T-helper 17 cell (primary cell): ENCODE measurements around the gene LYRM1. TPM values are rescaled to one million over a fixed set of nuclear protein-coding genes. Genes with fewer than 3 reads are reported as not detected.
"Not testable (repeated sequence)": the region's sequence is repeated elsewhere in the genome, so short reads cannot be mapped to it uniquely, and the experiment has no call there.

Source experiments
- ATAC-seq: fragments of 150-1000 bp; cut with Tn5 transposase; 2 replicates; pipeline ENCODE4 v1.10.0; 2021; ENCODE audit warnings: mild to moderate bottlenecking, moderate library complexity
- DNase-seq, 3 donors: peaks; one replicate each; pipeline versions ENCODE4 v3.0.0 to v3.0.0-alpha.2; 2020 to 2021
- H3K9me3 ChIP-seq: one replicate; pipeline ENCODE4 v1.7.0; 2013; ENCODE audit warnings: low read length, mild to moderate bottlenecking; ENCODE audit not compliant: control insufficient read depth, poor library complexity, severe bottlenecking
- H3K27ac Mint-ChIP-seq: one replicate; pipeline ENCODE4 v1.8.0; 2022; ENCODE audit warnings: mild to moderate bottlenecking, moderate library complexity, mixed read lengths
- H3K27me3 Mint-ChIP-seq: one replicate; pipeline ENCODE4 v1.8.0; 2022; ENCODE audit warnings: mixed read lengths
- H3K36me3 Mint-ChIP-seq: one replicate; pipeline ENCODE4 v1.8.0; 2022; ENCODE audit warnings: low read depth, mixed read lengths
- H3K4me1 Mint-ChIP-seq: one replicate; pipeline ENCODE4 v1.8.0; 2022; ENCODE audit warnings: mild to moderate bottlenecking, mixed read lengths
- H3K4me3 Mint-ChIP-seq: one replicate; pipeline ENCODE4 v1.8.0; 2022; ENCODE audit warnings: mild to moderate bottlenecking, moderate library complexity, mixed read lengths
- total RNA-seq, 4 donors: library from RNA in 2 of 4; stranded (reverse) in 2 of 4; gene quantifications; one replicate each; pipeline ENCODE4 v1.2.3 and lab custom pipeline; 2022 to 2026

Gene LYRM1, protein sequence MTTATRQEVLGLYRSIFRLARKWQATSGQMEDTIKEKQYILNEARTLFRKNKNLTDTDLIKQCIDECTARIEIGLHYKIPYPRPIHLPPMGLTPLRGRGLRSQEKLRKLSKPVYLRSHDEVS
- total RNA-seq: 10 to 100 TPM; 15.0 to 20.1 TPM
- 15.3 to 26.7 reads per million in 2 donors for total RNA-seq (lab: John Stamatoyannopoulos, UW)

DNA sequence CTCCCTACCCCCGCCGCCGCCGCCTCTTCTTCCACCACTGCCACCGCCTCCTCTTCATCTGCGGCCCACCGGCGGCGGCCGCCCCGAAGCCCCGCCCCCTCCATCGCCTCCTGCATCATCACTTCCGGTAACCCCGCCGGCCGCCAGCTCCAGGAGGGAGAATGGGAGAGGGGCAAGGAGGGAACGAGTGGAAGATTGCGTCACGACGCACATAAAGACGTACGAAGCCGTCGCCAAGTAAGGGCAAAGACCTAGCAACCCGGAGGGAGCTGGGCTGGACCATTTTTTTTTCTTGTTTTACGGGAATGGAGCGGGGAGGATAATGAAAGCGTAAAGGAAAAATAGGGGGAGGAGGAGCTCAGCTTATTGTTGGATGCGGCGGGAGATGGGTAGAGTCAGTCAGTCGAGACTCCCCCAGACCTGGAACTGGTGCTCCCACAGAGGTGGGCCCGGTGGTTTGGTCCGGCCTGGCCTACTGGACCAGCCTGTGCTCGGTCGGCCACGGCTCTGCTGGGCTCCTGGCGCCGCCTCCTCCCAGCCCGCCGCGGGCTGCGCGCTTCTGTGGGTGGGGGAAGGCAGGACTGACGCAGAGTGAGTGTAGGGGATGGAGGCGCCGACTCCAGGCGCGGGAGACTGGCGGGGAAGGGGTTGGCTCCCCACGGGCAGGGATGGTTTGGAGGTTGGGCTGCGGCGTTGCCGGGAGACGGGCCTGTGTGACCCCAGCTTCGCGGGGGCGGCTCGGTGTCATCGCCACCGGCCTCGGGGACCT lies at the start of gene LYRM1, which contains the start of gene DCUN1D3:
TSS of gene LYRM1 (plus strand) at position 473 of the 769 bp plus-strand sequence. CDS start 14,785 bp downstream, outside the sequence.
TSS of gene DCUN1D3 (minus strand) at position 60 of the 769 bp plus-strand sequence. CDS start 37,820 bp downstream, outside the sequence.
- Mint-ChIP-seq H3K4me1 (peaks cover 64% of the 10 kb centered on the region), H3K27ac (peak within 1 kb of the TSS; percentile 97), H3K36me3 (peaks cover 3% of the 10 kb centered on the region), H3K27me3 (no peaks in the 10 kb centered on the region), H3K4me3 (peak within 1 kb of the TSS; percentile 97)
- no peaks in the 10 kb centered on the region for H3K9me3 ChIP-seq
- ATAC-seq (peak; percentile 82), DNase-seq (peak; percentile 64 to 85 (median 82))

- H3K36me3 Mint-ChIP-seq: no peaks in the 10 kb centered on the region
- H3K4me3 Mint-ChIP-seq: no peak overlapping the region
- no peaks in the 10 kb centered on the region for H3K4me1 Mint-ChIP-seq
- ATAC-seq: no peak
- H3K9me3 ChIP-seq: no peaks in the 10 kb centered on the region
- no peak for DNase-seq
- H3K27me3 Mint-ChIP-seq: no peaks in the 10 kb centered on the region
- H3K27ac Mint-ChIP-seq: no peak overlapping the region
Observed at GRCh38 chr16:20850981-20851380, 49.6 kb upstream of the LYRM1 start.

DNA sequence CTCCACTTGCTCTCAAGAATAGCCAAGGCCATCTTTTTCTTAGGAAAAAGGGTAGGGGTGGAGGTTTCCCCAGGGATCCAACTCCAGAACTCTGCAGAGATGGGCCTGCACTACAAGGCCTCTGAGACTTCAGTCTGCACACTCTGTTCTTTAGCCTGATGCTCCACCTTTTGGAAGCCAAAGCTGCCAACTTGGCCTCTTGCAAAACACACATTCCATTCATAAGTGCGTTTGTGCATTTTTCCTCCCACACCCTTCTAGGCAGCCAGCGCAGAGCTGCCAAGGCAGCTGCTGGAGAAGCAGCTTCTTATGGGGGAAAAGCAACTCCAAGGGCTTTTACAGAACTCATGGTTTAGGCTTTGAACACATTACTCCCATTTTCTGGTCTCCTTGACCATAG lies 49.0 kb upstream of the LYRM1 start:
- ATAC-seq: no peak
- no peaks in the 10 kb centered on the region for H3K36me3 Mint-ChIP-seq
- no peaks in the 10 kb centered on the region for H3K4me1 Mint-ChIP-seq
- DNase-seq: no peak
- no peak overlapping the region for H3K4me3 Mint-ChIP-seq
- H3K9me3 ChIP-seq: no peaks in the 10 kb centered on the region
- no peak overlapping the region for H3K27ac Mint-ChIP-seq
- H3K27me3 Mint-ChIP-seq: no peaks in the 10 kb centered on the region

DNA sequence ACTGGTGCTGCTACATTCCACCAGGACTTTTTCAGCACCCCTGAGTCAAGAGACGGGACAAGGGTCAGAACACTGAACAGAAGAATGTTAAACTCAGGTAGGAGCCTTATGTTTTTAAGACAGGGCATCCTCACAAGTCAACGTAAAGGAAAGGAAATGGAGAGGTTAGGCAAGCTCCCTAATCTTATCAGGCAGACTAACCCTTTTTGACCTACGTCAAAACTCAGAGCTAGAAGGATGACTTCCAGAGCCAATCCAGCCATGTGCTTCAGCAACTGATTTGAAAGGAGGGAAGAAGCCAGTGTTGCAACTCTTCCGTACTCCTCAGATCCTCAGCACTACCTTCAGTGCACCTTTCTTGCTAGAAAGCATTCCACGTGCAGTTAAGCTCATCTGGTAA lies 47.4 kb upstream of the LYRM1 start:
- Mint-ChIP-seq H3K4me1 (no peaks in the 10 kb centered on the region), H3K27me3 (no peaks in the 10 kb centered on the region), H3K4me3 (no peak overlapping the region), H3K27ac (peak overlapping the region; percentile 3), H3K36me3 (no peaks in the 10 kb centered on the region)
- DNase-seq: no peak
- H3K9me3 ChIP-seq: no peaks in the 10 kb centered on the region
- no peak for ATAC-seq

- no peaks in the 10 kb centered on the region for H3K9me3 ChIP-seq
- no peak for DNase-seq
- ATAC-seq: no peak
- Mint-ChIP-seq H3K4me1 (no peaks in the 10 kb centered on the region), H3K4me3 (no peak overlapping the region), H3K27me3 (no peaks in the 10 kb centered on the region), H3K36me3 (peaks cover 2% of the 10 kb centered on the region), H3K27ac (no peak overlapping the region)
Observed at GRCh38 chr16:20853981-20854620, 46.5 kb upstream of the LYRM1 start.

- ATAC-seq (no peak), DNase-seq (no peak)
- Mint-ChIP-seq H3K27ac (no peak overlapping the region), H3K36me3 (peaks cover 2% of the 10 kb centered on the region), H3K4me3 (no peak overlapping the region), H3K27me3 (no peaks in the 10 kb centered on the region), H3K4me1 (no peaks in the 10 kb centered on the region)
- no peaks in the 10 kb centered on the region for H3K9me3 ChIP-seq
Observed at GRCh38 chr16:20854963-20855362, 45.6 kb upstream of the LYRM1 start.

GRCh38 chr16:20857281-20857680 lies 43.3 kb upstream of the LYRM1 start:
- DNase-seq (no peak), ATAC-seq (no peak)
- Mint-ChIP-seq H3K4me3 (no peak overlapping the region), H3K27me3 (no peaks in the 10 kb centered on the region), H3K4me1 (no peaks in the 10 kb centered on the region), H3K36me3 (peaks cover 7% of the 10 kb centered on the region), H3K27ac (no peak overlapping the region)
- no peaks in the 10 kb centered on the region for H3K9me3 ChIP-seq

DNA sequence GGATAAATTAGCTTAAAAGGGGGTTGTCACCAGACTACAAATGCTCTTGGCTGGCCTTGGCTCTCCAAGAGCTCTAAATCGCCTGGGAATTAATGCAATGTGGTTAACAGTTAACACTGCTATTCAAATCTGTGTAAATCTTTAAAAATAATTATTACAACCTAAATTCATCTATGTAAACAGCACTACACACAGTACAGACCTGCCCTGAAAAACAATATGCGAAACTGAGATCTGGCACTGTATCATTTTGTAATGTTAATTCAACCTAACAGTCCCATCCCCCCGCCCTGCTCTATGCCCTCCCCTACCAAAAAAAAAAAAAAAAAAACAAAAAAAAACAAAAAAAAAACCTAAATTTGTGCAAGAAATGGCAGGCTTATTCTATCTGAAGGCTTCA lies 41.3 kb upstream of the LYRM1 start:
- DNase-seq (no peak), ATAC-seq (no peak)
- Mint-ChIP-seq H3K27me3 (no peaks in the 10 kb centered on the region), H3K36me3 (peaks cover 8% of the 10 kb centered on the region), H3K4me1 (peaks cover 6% of the 10 kb centered on the region), H3K27ac (no peak overlapping the region), H3K4me3 (no peak overlapping the region)
- no peaks in the 10 kb centered on the region for H3K9me3 ChIP-seq

DNA sequence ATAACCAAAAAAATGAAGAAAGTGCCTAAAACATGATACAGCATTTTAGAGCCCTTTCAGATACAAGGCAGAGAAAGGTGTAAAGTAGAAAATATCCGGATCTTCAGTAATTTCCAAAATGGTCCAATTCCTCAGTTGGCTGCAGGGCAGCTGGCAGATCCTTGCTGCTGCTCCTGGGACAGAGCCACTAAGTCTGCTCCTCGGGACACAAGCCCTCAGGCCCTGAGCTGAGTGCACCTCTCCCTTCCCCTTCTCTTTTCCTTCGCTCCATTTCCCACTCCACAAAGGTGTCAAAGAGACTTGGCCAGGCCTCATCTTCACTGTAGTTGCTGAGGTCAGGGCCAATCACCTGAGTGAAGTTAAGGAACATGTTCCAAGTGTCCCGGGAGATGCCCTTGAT lies 40.9 kb upstream of the LYRM1 start:
- DNase-seq: no peak
- peaks cover 10% of the 10 kb centered on the region for H3K4me1 Mint-ChIP-seq

DNA sequence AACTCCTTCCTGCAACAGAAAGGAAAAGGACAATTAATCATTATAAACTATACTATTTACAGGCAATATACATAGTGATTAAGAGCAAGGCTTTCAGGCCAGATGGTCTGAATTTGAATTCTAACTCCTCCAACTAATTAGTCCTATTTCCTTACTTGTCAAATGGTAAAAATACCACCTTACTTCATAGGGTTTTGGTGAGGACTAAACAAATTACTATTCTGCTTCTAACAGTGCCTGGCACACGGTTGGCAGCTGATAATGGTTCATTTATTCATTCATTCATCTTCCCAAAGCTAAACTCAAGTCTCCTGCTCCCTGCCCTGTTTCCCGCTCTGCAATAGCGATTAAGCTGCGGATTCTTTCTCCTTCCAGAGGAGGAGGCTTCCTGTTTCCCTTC lies 40.2 kb upstream of the LYRM1 start:
- Mint-ChIP-seq H3K36me3 (peaks cover 8% of the 10 kb centered on the region), H3K4me3 (no peak overlapping the region), H3K27ac (no peak overlapping the region), H3K4me1 (peaks cover 11% of the 10 kb centered on the region), H3K27me3 (no peaks in the 10 kb centered on the region)
- H3K9me3 ChIP-seq: no peaks in the 10 kb centered on the region
- ATAC-seq: no peak
- no peak for DNase-seq

More for the DNA sequence above, 40.9 kb upstream of the LYRM1 start:
- no peaks in the 10 kb centered on the region for H3K27me3 Mint-ChIP-seq
- H3K27ac Mint-ChIP-seq: no peak overlapping the region
- H3K4me3 Mint-ChIP-seq: no peak overlapping the region
- no peak for ATAC-seq
- peaks cover 8% of the 10 kb centered on the region for H3K36me3 Mint-ChIP-seq
- H3K9me3 ChIP-seq: no peaks in the 10 kb centered on the region

GRCh38 chr16:20860995-20861394 lies 39.6 kb upstream of the LYRM1 start:
- peaks cover 11% of the 10 kb centered on the region for H3K4me1 Mint-ChIP-seq
- H3K4me3 Mint-ChIP-seq, H3K36me3 Mint-ChIP-seq, DNase-seq, ATAC-seq, H3K27me3 Mint-ChIP-seq, H3K9me3 ChIP-seq, H3K27ac Mint-ChIP-seq: not testable (repeated sequence)

DNA sequence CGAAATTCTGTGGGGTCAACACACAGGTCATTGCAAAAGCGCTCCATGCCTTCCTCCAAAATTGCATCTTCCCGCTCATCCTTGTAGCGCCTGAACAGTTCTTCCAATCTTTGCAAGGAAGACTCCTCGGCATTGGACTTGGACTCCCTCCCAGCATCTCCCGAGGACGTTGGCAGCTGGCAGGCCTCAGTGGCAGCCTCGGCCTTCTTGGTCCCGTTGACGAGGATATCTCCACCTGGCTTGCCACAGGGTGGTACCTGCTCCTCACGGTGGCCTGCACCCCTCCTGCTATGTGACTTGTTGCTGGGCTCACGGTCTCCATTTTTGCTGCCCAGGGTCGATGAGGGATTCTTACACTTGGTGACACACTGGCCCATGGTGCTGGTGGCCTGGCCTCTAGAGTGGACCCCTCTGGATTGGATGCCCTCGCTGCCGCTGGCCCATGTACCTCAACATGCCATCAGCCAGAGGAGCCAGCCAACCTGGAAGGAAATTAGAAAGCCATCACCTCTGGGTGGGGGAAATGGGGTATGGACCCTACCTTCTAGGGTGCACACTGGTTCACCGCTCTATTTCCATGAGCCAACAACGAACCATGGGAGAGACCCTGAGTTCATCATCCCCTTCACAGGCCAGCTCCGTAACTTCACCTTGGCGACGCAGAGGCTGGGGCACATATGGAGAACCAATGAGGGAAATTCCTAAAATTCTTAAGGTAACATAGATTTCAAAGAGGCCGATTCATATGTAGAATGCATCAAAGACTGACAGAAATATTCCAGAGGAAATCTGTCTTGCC lies 38.2 kb upstream of the LYRM1 start:
- no peak overlapping the region for H3K4me3 Mint-ChIP-seq
- H3K27ac Mint-ChIP-seq: no peak overlapping the region
- DNase-seq: no peak
- no peaks in the 10 kb centered on the region for H3K9me3 ChIP-seq
- ATAC-seq: no peak
- H3K36me3 Mint-ChIP-seq: peaks cover 8% of the 10 kb centered on the region
- H3K4me1 Mint-ChIP-seq: peaks cover 19% of the 10 kb centered on the region
- H3K27me3 Mint-ChIP-seq: no peaks in the 10 kb centered on the region

DNA sequence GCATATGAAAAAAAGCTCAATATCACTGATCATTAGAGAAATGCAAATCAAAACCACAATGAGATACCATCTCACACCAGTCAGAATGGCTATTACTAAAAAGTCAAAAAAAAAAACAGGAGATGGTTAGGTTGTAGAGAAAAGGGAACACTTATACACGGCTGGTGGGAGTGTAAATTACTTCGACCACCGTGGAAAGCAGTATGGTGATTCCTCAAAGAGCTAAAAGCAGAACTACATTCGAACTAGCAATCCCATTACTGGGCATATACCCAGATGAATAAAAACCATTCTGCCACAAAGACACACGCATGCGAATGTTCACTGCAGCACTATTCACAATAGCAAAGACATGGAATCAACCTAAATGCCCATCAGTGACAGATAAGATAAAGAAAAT lies 36.2 kb upstream of the LYRM1 start:
- not testable (repeated sequence) for H3K4me3 Mint-ChIP-seq, H3K9me3 ChIP-seq, H3K27ac Mint-ChIP-seq, ATAC-seq, DNase-seq, H3K27me3 Mint-ChIP-seq, H3K36me3 Mint-ChIP-seq
- H3K4me1 Mint-ChIP-seq: peaks cover 28% of the 10 kb centered on the region
